Measurements from ENCODE around the gene ABTB2. TPM values are rescaled to one million over a fixed set of nuclear protein-coding genes. Genes with fewer than 3 reads are reported as not detected.

Gene ABTB2
- total and polyA plus RNA-seq, 9 of the 15 experiments (the other 6 are each of a cell fraction or from before 2014, with no cell fraction given), result 0.03 to 0.18 (median 0.12) TPM; not detected in 2

- TF ChIP-seq RAD21 (CRISPR knock-in tag; conservative IDR thresholded peaks at IDR 0.05 in 1 of 2, IDR thresholded peaks at IDR 0.05 in 1 of 2) (peak in 1 of 2 experiments; percentile 25; a peak in 2 of 4 replicates), ZBTB11 (CRISPR knock-in tag; IDR thresholded peaks at IDR 0.05) (no peak), FUS (optimal IDR thresholded peaks at IDR 0.05; ENCODE audit: low read depth, low read length) (no peak), ESRRB (CRISPR knock-in tag; IDR thresholded peaks at IDR 0.05; ENCODE audit: borderline replicate concordance) (no peak), PTTG1 (tag; IDR thresholded peaks at IDR 0.05; ENCODE audit: low read depth) (no peak), USF1 (CRISPR knock-in tag; IDR thresholded peaks at IDR 0.05) (no peak), RHOXF2B (CRISPR knock-in tag; conservative IDR thresholded peaks at IDR 0.05) (no peak)
These were observed 1.7 kb downstream of the ABTB2 start (continued) for GRCh38 chr11:34356130-34356529.

All from K562 (cell line).